Upper lobe of left lung (tissue), 6 donors: Measurements from ENCODE around the gene NBDY. TPM values are rescaled to one million over a fixed set of nuclear protein-coding genes. Genes with fewer than 3 reads are reported as not detected.
A peak's percentile ranks its signal among the peaks of the same experiment; 100 is the strongest.

ENCODE experiments used
- ATAC-seq, 2 donors: fragments of 200-7000 bp; cut with Tn5 transposase; one replicate each; pipeline ENCODE4 v1.9.1; 2022; ENCODE audit warnings: mild to moderate bottlenecking in 2 of 2, moderate library complexity in 2 of 2; ENCODE audit not compliant: low FRiP score in 2 of 2
- DNase-seq, 2 donors: peaks; one replicate each; pipeline ENCODE4 v3.0.0-alpha.2; 2019 to 2020
- H3K27ac ChIP-seq, 4 donors: fragments of 200-600 bp; sonication (generic); one replicate each; pipeline ENCODE4 v1.5.1; 2016 to 2019
- H3K27me3 ChIP-seq, 4 donors: fragments of 200-600 bp; sonication (generic); one replicate each; pipeline ENCODE4 v1.5.1; 2017 to 2019
- H3K36me3 ChIP-seq, 4 donors: fragments of 200-600 bp; sonication (generic); one replicate each; pipeline ENCODE4 v1.5.1; 2016 to 2019
- H3K4me1 ChIP-seq, 4 donors: fragments of 200-600 bp; sonication (generic); one replicate each; pipeline ENCODE4 v1.5.1; 2018 to 2019
- H3K4me3 ChIP-seq, 4 donors: fragments of 200-600 bp; sonication (generic); one replicate each; pipeline ENCODE4 v1.5.1; 2017 to 2019; ENCODE audit warnings: mild to moderate bottlenecking in 2 of 4, moderate library complexity in 1 of 4
- H3K9me3 ChIP-seq, 4 donors: fragments of 200-600 bp; sonication (generic); one replicate each; pipeline ENCODE4 v1.5.1; 2018 to 2019
- CTCF ChIP-seq, 6 experiments: fragments of 450-650 bp in 4 of 6; fragments of 200-600 bp in 2 of 6; sonication (generic) in 2 of 6; IDR thresholded peaks; one replicate each; pipeline ENCODE4 v1.5.1; 2016 to 2019; ENCODE audit warnings: antibody characterized with exemption in 6 of 6
- EP300 ChIP-seq, 4 donors: sonication (generic); formaldehyde crosslinking; IDR thresholded peaks; one replicate each; pipeline ENCODE4 v1.5.1; 2017; ENCODE audit warnings: antibody characterized with exemption in 4 of 4, control low read depth in 2 of 4
- POLR2A ChIP-seq, 4 donors: fragments of 450-650 bp; IDR thresholded peaks; one replicate each; pipeline ENCODE4 v1.5.1; 2016 to 2017; ENCODE audit warnings: antibody characterized with exemption in 4 of 4, mild to moderate bottlenecking in 2 of 4
- POLR2AphosphoS5 ChIP-seq, 2 donors: sonication (generic); formaldehyde crosslinking; IDR thresholded peaks; one replicate each; pipeline ENCODE4 v1.5.1; 2017; ENCODE audit warnings: antibody characterized with exemption in 2 of 2
- WGBS, 2 donors: methylation state at CpG; one replicate each; pipeline ENCODE4 v1.1.5; 2017 to 2018; 5-methylcytosine and 5-hydroxymethylcytosine counted together
- total RNA-seq, 6 donors: library from RNA; depleted of rRNA in 4 of 6; stranded (reverse); fragments of >200 nt in 4 of 6; gene quantifications; one replicate each; pipeline versions ENCODE4 v1.1.0 to v1.2.1, GENCODE V29; 2016 to 2021
- donor health status: DM: no; HTN: no; CAD: no; lungs with moderate emphysema.
- donor health status: DM: no; HTN: yes; CAD: no; lungs with severe emphysema.

The NBDY gene
- total RNA-seq, 6 donors from 2014 or later: 9.4 to 34.2 (median 14.4) TPM

- no peaks in the 10 kb centered on the region for H3K9me3 ChIP-seq
- H3K4me3 ChIP-seq: no peak overlapping the region
- ATAC-seq: no peak
- DNase-seq: peak in 1 of 2 donors; percentile 8
- TF ChIP-seq POLR2AphosphoS5 (IDR thresholded peaks at IDR 0.05): no peak
- TF ChIP-seq CTCF (IDR thresholded peaks at IDR 0.05): no peak
- no peak for TF ChIP-seq EP300 (IDR thresholded peaks at IDR 0.05)
- TF ChIP-seq POLR2A (IDR thresholded peaks at IDR 0.05): no peak
- H3K27ac ChIP-seq: no peak overlapping the region
- 96 to 98% methylated on average over 12 to 14 of the region's 14 CpGs for WGBS, 2 donors
- H3K36me3 ChIP-seq: peaks cover 0 to 4% (median 0%) of the 10 kb centered on the region in 4 donors
- no peaks in the 10 kb centered on the region for H3K27me3 ChIP-seq
- H3K4me1 ChIP-seq: peaks cover 0 to 10% (median 0%) of the 10 kb centered on the region in 4 donors
Observed at GRCh38 chrX:56784666-56785065, 55.6 kb downstream of the NBDY start.

GRCh38 chrX:56785442-56785841, 56.4 kb downstream of the NBDY start:
- no peak for TF ChIP-seq EP300 (IDR thresholded peaks at IDR 0.05)
- TF ChIP-seq CTCF (IDR thresholded peaks at IDR 0.05): no peak
- no peak for TF ChIP-seq POLR2A (IDR thresholded peaks at IDR 0.05)
- no peak for TF ChIP-seq POLR2AphosphoS5 (IDR thresholded peaks at IDR 0.05)
- Histone ChIP-seq H3K27me3 (no peaks in the 10 kb centered on the region), H3K4me1 (peaks cover 0 to 10% (median 0%) of the 10 kb centered on the region in 4 donors), H3K27ac (no peak overlapping the region), H3K9me3 (no peaks in the 10 kb centered on the region), H3K36me3 (peaks cover 0 to 4% (median 0%) of the 10 kb centered on the region in 4 donors), H3K4me3 (no peak overlapping the region)
- 78 to 83% methylated on average over 5 to 7 of the region's 7 CpGs for WGBS, 2 donors
- no peak for ATAC-seq
- DNase-seq: peak in 1 of 2 donors; percentile 11

DNA sequence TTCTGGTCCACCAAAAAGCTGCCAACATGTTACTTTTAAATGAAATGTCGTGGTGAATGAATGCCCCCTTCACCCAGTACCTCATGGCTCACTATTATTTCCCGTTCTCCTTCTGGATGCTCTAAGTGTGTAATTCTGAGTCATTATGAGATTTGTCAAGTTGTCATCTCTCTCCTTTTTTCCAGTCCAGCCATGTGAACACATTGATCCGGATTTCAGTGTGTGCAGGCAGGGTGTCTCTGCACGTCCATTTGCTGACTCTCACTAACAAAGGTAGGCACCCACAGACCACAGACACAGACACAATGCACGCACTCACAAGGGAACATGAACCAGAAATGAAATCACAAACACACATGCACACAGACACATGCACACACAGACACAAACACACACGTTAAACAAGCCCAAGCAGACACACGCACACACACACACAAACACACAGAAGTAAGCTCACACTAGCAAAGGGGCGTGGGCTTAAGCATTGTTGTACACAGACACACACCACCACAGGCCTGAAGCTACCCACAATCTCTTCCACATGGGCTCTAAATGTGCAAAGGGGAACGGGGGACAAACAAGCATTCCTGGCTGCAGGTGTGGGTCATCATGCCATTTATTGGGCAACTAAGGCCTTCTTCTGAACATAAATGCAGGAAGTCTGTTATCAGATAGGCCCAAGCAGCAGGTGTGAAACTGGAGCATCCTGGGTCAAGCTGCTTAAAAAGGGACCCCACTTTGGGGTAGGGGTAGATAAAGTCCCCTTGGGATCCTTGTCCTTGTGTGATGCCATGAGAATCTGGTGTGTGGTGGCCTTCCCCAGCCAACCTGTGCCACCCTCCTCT, 58.1 kb downstream of the NBDY start:
- no peak for DNase-seq
- Histone ChIP-seq H3K9me3 (no peaks in the 10 kb centered on the region), H3K27ac (no peak overlapping the region), H3K4me1 (peaks cover 0 to 10% (median 0%) of the 10 kb centered on the region in 4 donors), H3K4me3 (no peak overlapping the region), H3K36me3 (peaks cover 0 to 4% (median 0%) of the 10 kb centered on the region in 4 donors), H3K27me3 (no peaks in the 10 kb centered on the region)
- ATAC-seq: no peak
- no peak for TF ChIP-seq POLR2AphosphoS5 (IDR thresholded peaks at IDR 0.05)
- no peak for TF ChIP-seq CTCF (IDR thresholded peaks at IDR 0.05)
- no peak for TF ChIP-seq EP300 (IDR thresholded peaks at IDR 0.05)
- no peak for TF ChIP-seq POLR2A (IDR thresholded peaks at IDR 0.05)
- 76 to 84% methylated on average over 9 of the region's 9 CpGs for WGBS, 2 donors

DNA sequence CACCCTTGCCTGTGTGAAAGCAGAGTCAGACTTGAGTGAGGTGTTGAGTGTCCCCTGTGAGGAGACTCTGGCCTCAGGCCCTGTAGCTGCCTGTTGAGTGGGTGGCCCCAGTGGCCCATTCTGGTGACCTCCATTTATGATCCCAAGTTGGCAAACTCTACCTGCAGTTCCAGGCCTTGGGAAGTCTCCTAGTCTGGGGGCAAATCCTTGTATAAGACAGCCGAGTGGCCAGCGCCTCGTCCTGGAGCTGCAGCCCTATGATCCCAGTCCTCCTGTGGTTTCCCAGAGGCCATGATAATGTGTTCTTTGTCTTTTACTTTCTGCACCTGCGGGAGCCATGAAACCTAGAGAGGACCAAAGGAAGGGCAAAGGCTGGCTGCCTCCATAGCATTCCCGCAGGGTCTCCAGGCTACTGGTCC, 58.7 kb downstream of the NBDY start:
- H3K4me3 ChIP-seq: no peak overlapping the region
- ATAC-seq: no peak
- DNase-seq: peak in 1 of 2 donors; percentile 14
- 75 to 95% methylated on average over 2 to 5 of the region's 5 CpGs for WGBS, 2 donors
- H3K4me1 ChIP-seq: peaks cover 0 to 5% (median 0%) of the 10 kb centered on the region in 4 donors
- H3K36me3 ChIP-seq: peaks cover 0 to 4% (median 0%) of the 10 kb centered on the region in 4 donors
- no peak overlapping the region for H3K27ac ChIP-seq
- TF ChIP-seq POLR2AphosphoS5 (IDR thresholded peaks at IDR 0.05) (no peak), CTCF (IDR thresholded peaks at IDR 0.05) (no peak), POLR2A (IDR thresholded peaks at IDR 0.05) (no peak), EP300 (IDR thresholded peaks at IDR 0.05) (no peak)
- no peaks in the 10 kb centered on the region for H3K27me3 ChIP-seq
- H3K9me3 ChIP-seq: no peaks in the 10 kb centered on the region
